HG02798 (cell line): Measurements from ENCODE around the gene C10orf143.

Source experiments
- ATAC-seq: cut with Tn5 transposase; IDR thresholded peaks from one replicate; pipeline ENCODE4 v1.9.1; 2021; ENCODE audit warnings: mild to moderate bottlenecking; ENCODE audit not compliant: unreplicated experiment, poor library complexity

The C10orf143 gene

DNA sequence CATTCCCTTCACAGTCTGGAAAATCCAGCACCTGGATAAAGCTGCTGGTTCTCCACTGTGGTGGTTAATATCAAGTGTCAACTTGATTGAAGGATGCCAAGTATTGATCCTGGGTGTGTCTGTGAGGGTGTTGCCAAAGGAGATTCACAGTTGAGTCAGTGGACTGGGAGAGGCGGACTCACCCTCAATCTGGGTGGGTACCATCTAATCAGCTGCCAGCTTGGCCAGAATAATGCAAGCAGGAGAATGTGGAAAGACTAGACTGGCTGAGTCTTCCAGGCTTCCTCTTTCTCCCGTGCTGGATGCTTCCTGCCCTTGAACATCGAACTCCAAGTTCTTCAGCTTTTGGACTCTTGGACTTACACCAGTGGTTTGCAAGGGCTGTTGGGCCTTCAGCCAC is 48.4 kb downstream of the C10orf143 start:
- no peak for ATAC-seq

- no peak for ATAC-seq
Measured at GRCh38 chr10:130061760-130062159, 48.9 kb downstream of the C10orf143 start.

DNA sequence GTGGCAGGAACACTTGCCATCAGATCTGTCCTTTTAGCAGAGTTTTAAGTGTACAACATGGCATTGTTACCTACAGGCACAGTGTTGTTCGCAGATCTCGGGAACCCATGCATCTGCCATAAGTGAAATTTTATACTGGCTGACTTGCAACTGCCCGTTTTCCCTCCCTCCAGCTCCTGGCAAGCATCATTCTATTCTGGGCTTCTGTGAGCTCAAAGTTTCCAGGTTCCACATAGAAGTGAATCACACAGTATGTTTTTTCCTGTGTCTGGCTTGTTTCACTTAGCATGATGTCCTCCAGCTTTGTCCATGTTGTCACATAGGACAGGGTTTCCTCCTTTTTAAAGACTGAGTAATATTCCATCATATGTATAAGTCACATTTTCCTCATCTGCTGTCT is 56.6 kb downstream of the C10orf143 start:
- no peak for ATAC-seq

DNA sequence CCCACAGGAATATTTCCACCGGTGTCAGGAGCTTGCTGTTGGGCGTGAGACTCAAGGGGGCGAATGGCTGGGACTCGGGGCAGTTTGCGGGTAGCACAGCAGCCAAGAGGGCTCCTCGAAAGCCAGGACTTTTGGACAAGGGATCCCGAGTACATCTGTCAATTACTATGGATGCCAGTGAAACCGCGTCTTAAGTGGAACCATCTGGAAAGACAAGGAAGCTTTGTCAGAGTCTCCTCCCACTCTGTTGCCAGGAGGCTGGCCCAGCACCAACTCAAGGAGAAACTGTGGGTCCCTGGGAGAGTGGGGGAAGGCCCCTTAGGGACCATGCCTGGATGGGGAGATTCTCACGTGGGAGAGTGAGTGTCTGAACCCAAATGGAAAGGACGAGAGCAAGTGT is 57.1 kb downstream of the C10orf143 start:
- no peak for ATAC-seq

DNA sequence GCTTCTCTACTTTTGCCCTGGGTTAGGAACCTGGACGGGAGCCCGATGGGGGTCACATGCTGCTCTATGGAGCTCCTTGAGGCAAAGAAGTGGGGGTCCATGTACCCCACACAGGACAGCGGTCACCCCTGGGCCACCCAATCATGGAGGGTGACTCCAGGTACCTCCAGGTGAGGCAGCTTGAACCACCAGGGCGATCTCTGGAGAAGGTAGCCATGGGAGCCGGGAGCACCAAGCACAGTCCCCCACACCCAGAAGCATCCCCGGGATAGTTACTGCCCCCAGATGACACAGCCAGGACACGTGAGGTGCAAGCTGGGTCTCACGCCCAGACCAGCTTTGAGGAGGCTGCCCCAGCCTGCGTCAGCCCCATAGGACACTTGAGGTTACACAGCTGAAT is 58.4 kb downstream of the C10orf143 start:
- no peak for ATAC-seq

DNA sequence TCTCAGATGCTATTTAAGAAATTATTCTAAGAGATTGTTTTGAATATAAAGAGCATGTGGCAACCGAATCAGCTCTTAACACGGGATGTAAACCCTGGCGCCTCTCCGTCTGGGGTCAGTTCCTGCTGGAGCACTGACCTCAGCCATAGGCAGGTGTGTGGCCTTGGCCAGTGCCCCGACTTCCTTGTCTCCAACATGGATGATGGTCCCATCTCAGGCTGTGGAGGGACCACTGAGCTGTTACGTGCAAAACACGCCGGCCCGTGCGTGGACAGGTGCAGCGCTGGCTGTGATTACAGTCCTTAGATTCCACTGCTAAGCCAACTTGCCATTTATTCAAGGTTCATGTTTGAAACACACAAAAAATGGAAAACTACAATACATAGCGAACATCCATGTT is 59.9 kb downstream of the C10orf143 start:
- ATAC-seq: no peak

DNA sequence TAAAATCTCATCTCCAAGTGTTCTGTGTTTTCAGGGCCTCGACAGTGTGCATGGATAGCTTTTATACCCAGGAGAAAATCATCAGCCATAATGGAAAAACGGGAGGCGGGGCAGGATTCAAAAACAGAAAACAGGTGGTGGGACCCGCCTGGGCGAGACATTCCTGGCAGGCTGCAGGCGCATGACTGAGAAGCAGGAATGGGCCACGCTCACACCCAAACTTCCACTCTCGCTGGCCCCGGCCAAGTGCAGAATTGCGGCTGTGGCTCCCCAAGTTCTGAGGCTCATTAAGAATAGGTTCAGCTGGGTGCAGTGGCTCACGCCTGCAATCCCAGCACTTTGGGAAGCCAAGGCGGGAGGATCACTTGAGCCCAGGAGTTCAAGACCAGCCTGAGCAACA is 60.6 kb downstream of the C10orf143 start:
- ATAC-seq: no peak

DNA sequence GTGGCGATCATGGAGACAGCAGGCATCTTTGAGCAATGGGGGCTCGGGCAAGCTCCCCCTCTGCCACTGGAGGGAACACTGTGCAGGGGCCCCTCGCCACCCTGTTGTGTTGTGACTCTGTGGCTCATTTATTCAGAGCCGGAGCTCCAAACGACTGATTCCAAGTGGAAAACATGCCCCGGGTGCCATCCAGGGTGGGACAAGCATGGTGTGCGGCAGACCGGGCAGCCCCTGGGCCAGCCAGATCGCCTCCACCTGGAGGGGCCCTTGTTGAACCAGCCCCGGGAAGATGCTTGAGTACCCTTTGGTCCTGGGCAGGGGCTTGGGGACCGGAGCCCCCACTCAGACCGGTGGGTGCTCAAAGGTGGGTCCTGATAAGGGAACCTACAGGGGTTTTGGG is 61.4 kb downstream of the C10orf143 start:
- no peak for ATAC-seq

GRCh38 chr10:130048081-130048480 is 62.5 kb downstream of the C10orf143 start:
- no peak for ATAC-seq

- no peak for ATAC-seq
Measured at GRCh38 chr10:130047336-130047735, 63.3 kb downstream of the C10orf143 start.

DNA sequence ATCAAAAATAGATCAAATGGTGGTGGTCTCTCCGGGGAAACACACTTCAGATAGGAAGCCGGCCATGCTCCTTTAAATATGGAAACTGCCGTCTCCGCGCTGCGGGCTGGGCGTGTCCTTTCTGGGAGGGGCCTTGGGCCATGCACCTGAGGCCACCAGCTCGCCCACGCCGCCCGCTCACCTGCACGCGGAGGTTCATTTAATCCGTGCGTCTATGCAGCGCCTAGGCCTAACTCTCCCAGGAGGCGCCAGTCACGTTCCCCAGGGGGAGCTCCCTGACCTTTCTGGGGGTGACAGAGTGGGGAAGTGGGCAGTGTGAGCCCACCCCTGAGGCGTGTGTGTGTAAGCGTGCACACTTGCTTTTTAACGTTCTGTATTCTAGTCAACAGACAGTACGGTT is 64.0 kb downstream of the C10orf143 start:
- no peak for ATAC-seq

GRCh38 chr10:130045801-130046321 is 64.8 kb downstream of the C10orf143 start:
- ATAC-seq: no peak

DNA sequence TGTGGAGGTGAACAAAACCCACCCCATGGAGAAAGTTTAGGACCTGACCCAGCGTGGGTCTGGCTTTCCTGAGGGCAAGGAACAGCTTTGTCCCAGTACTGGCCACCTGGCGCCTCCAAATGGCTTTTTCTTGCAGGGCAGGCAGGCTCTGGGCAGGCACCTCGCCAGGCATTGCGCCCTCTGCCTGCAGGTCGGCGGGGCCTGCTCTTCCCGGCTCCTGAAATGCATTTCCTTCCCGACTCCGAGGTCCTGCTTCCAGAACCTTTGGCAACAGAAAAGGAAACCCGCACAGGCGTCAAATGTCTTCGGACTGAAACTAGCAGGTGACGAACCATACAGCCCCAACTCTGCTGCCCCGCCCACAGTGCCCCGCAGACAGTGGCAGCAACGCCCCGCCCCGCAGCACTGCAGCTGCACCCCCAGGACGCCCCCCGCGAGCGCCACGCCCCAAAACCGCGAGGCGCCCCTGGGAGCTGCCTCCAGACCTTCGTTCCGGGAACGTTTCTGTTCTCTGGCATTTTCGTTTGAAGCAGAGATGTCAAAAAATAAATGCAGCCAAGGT is 65.5 kb downstream of the C10orf143 start:
- ATAC-seq: no peak

DNA sequence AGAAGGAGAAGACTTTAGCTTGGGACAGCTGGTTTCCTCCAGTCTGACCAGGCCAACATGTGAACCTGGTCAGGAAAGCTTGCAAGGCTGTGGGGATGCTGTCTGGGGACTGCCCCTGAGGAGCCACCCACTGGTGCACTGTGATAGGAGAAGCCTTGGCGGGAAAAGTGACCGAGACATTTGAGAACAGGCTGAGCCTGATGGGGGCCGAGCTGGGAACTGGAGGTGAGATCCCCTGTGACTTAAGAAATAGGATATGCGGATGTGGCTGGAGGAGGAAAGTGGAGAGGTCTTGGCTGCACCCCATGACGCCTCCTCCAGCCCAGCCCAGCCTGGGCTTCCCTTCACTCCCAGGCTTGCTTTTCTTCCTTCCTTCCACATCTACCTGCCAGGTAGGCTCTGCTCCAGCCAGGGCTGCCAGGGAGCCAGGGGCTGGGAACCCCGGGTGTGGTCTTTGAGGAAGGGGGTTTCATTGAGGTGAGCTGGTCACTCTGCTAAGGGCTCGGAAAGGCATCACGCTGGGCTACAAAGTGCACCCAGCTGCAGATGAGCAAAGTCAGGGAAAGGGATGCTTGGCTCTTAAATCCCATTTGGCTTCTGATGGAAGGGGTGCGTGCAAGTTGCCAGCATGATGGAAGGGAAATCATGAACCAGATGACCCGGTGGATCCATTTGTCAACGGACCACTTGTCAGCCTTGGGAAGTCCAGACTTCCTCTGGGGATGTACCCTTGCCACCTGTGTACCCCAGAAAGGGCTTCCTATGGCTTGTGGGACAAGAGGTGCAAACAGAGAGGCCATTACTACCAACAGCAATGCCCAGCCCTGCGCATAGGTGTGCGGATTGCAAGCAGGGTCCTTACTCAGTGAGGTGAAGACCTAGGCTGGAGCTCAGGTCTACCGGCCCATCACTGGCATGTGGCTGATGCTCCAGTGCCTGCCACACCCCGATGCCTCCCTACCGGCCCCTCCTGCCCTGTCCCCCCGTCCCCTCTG is 66.3 kb downstream of the C10orf143 start:
- ATAC-seq: no peak

DNA sequence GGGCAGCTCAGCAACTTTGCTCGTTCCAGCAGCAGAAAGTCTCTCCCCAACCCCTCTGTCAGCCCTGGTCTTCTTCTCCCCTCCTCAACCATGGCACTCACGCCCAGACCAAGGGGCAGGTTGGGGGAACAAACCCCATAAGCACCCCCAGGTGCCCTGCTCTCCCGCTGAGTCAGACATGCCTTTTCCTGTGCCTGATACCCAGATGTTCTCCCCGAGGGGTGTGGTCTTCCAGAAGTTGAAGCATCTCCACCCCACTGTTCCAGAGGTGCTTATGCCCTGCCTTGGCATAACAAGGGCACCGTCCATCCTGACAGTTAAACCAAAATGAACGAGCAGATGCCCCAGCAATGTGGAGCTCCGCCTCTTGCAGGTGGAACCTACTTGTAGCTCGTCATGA is 67.1 kb downstream of the C10orf143 start:
- no peak for ATAC-seq

- no peak for ATAC-seq
Measured at GRCh38 chr10:130042381-130042780, 68.2 kb downstream of the C10orf143 start.

DNA sequence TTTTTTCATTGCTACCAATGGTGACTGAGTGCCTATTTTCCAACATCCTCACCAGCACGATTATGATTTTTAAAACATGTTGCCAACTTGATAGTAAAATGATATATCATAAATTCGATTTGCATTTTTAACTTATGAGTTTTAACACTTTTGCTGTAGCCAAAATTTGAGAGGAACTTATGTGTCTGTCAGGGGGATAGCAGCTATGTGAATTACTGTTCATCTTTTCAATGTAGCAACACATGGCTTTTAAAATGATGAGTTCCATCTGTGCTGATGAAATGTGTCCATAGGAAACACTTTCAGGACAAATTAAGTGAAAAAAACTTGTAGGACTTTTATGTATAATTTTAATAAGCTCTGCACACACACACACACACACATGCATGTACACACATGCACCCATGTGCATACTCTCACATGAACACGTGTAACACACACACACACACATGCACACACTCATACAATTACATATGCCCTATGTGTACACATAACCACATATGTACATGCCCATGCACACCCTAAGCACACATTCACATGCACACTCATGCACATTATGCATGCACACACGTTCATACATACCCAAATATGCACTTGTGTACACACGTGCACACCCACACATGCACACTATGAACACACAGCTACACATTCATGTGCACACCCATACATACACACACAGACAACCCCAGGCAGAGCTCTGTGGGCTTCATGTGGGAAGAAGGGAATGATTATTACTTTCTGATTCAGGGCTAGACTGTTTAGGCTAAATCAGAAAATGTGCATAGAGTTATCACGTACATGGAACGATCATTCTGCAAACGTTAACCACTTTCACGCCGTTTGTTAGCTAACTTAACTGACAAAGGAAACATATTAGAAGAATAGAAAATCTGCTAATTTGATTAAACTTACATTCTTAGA is 68.9 kb downstream of the C10orf143 start:
- no peak for ATAC-seq

GRCh38 chr10:130040817-130041330 is 69.8 kb downstream of the C10orf143 start:
- no peak for ATAC-seq

DNA sequence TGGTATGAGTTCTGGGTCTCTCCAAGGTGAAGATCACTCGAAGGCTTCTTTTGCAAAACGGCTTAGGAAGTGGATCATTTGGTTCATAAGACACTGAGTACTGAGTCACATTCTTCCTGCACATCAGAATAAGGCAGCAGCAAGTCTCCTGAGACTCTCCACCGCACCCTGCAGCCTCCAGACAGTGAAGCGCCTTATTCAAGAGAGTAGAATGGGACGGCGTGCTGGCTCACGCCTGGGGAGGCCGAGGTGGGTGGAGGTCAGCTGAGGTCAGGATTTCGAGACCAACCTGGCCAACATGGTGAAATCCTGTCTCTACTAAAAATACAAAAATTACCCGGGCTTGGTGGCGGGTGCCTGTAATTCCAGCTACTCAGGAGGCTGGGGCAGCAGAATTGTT is 70.3 kb downstream of the C10orf143 start:
- no peak for ATAC-seq

- ATAC-seq: no peak
Measured at GRCh38 chr10:130039141-130039540, 71.5 kb downstream of the C10orf143 start.
